Aorta (tissue), 5 donors: ENCODE results near the gene TMEM87A. TPM values are rescaled to one million over a fixed set of nuclear protein-coding genes. Genes with fewer than 3 reads are reported as not detected.
"Not testable (repeated sequence)": the region's sequence is repeated elsewhere in the genome, so short reads cannot be mapped to it uniquely, and the experiment has no call there.

Experiments used
- ATAC-seq: fragments of 200-7000 bp; cut with Tn5 transposase; one replicate; pipeline ENCODE4 v1.9.1; 2022; ENCODE audit warnings: moderate library complexity; ENCODE audit not compliant: low FRiP score
- DNase-seq, 2 donors: peaks; one replicate each; pipeline ENCODE4 v3.0.0-alpha.2; 2020
- H3K27ac ChIP-seq, 2 donors: one replicate each; pipeline ENCODE4 v1.5.1; 2013; ENCODE audit warnings: low read length in 2 of 2, mild to moderate bottlenecking in 2 of 2, moderate library complexity in 2 of 2, control low read depth in 1 of 2, inconsistent platforms in 1 of 2, low read depth in 1 of 2
- H3K27me3 ChIP-seq, 2 donors: one replicate each; pipeline ENCODE4 v1.6.1; 2013; ENCODE audit warnings: control low read depth in 1 of 2, low read length in 1 of 2, mild to moderate bottlenecking in 1 of 2, moderate library complexity in 1 of 2; ENCODE audit not compliant: insufficient read depth in 2 of 2, control insufficient read depth in 1 of 2
- H3K36me3 ChIP-seq, 2 donors: one replicate each; pipeline ENCODE4 v1.6.1; 2013; ENCODE audit warnings: control low read depth in 1 of 2, low read length in 1 of 2, mild to moderate bottlenecking in 1 of 2; ENCODE audit not compliant: insufficient read depth in 2 of 2, control insufficient read depth in 1 of 2
- H3K4me1 ChIP-seq, 2 donors: one replicate each; pipeline ENCODE4 v1.6.1; 2013; ENCODE audit warnings: low read length in 2 of 2, control low read depth in 1 of 2, mild to moderate bottlenecking in 1 of 2, moderate library complexity in 1 of 2; ENCODE audit not compliant: insufficient read depth in 2 of 2, control insufficient read depth in 1 of 2
- H3K4me3 ChIP-seq, 2 donors: one replicate each; pipeline ENCODE4 v1.5.1; 2013; ENCODE audit warnings: low read length in 2 of 2, control low read depth in 1 of 2, mild to moderate bottlenecking in 1 of 2
- H3K9me3 ChIP-seq: one replicate; pipeline ENCODE4 v1.6.1; 2013; ENCODE audit warnings: mild to moderate bottlenecking, low read length; ENCODE audit not compliant: control insufficient read depth
- WGBS, 2 donors: extraction: QIAGEN DNeasy Blood & Tissue Kit; methylation state at CpG; one replicate each; pipeline ENCODE4 v1.1.7; 2013; 5-methylcytosine and 5-hydroxymethylcytosine counted together
- intact Hi-C, 2 donors: fragments of 100-400 bp; cut with DNase I; formaldehyde crosslinking; loops; one replicate each; pipeline versions ENCODE4 v1.14.2 to v1.15.0; 2022
- long read RNA-seq, 2 donors: library from polyadenylated mRNA; unstranded; transcript quantifications; one replicate each; pipeline ENCODE4 v2.0.0, GENCODE V29; 2020 to 2021
- polyA plus RNA-seq, 2 donors: library from polyadenylated mRNA; stranded (reverse); fragments of 200-250 nt; gene quantifications; one replicate each; pipeline ENCODE4 v1.2.3, GENCODE V29; 2013
- total RNA-seq, 2 donors: library from RNA; stranded (reverse); fragmentation: NEBNext Ultra II Directional; extraction: Animal tissue kit (Norgen Biotek cat#: 25700); gene quantifications; one replicate each; pipeline ENCODE4 v1.2.1, GENCODE V29; 2021
- donor health status: healthy with polysubstance abuse.
- donor health status: Bipolar disorder and iron deficiency.
- donor health status: DM: no; HTN: no; CAD: no.
- donor health status: DM: no; HTN: no; CAD: no.
- donor health status: DM: yes; HTN: yes; CAD: no.

TMEM87A gene
- total RNA-seq, result 10 to 100 TPM; 58.4 to 66.8 TPM
- polyA plus RNA-seq, result 10 to 100 TPM; 21.4 to 38.5 TPM
- long read RNA-seq, donor 1, transcript TMEM87A-203 (19 exons, 3,049 nt), result minor isoform, 7 of 258 reads
- long read RNA-seq, donor 1, transcript TMEM87A-201 (7 exons, 1,598 nt), result minor isoform, 5 of 258 reads
- long read RNA-seq, donor 1, transcript TMEM87A-202 (20 exons, 3,109 nt), result major isoform, 172 of 258 reads
- long read RNA-seq, donor 1, partial matches to known transcripts, result 22 of 258 reads
- long read RNA-seq, donor 1, other reads (novel, unspliced or antisense), result 51 of 258 reads
- long read RNA-seq, donor 2, transcript TMEM87A-202 (20 exons, 3,109 nt), result major isoform, 22 of 42 reads
- long read RNA-seq, donor 2, partial matches to known transcripts, result 1 of 42 reads
- long read RNA-seq, donor 2, other reads (novel, unspliced or antisense), result 19 of 42 reads

- intact Hi-C loops, result loop anchor here in 1 of 2 donors (5.0 kb wide), 1 partner anchor 199 kb away; no protein-coding TSS in a partner anchor
- 0% methylated on average over 52 of the region's 52 CpGs for WGBS, 2 donors
- DNase-seq, result peak; percentile 98 to 99
- Histone ChIP-seq H3K4me1 (no peaks in the 10 kb centered on the region), H3K27me3 (no peaks in the 10 kb centered on the region), H3K4me3 (peak within 1 kb of the TSS; percentile 60 to 82), H3K27ac (peak within 1 kb of the TSS; percentile 60 to 79), H3K9me3 (no peaks in the 10 kb centered on the region), H3K36me3 (no peaks in the 10 kb centered on the region)
- ATAC-seq, result peak; percentile 99
Observed at GRCh38 chr15:42272939-42273899, at the start of gene TMEM87A, which contains the start of gene GANC. TSS of gene TMEM87A (minus strand) at chr15:42273433. CDS start at chr15:42273398, 35 bp downstream. TSS of gene GANC (plus strand) at chr15:42273201. CDS start at chr15:42274482, 1,281 bp downstream.

DNA sequence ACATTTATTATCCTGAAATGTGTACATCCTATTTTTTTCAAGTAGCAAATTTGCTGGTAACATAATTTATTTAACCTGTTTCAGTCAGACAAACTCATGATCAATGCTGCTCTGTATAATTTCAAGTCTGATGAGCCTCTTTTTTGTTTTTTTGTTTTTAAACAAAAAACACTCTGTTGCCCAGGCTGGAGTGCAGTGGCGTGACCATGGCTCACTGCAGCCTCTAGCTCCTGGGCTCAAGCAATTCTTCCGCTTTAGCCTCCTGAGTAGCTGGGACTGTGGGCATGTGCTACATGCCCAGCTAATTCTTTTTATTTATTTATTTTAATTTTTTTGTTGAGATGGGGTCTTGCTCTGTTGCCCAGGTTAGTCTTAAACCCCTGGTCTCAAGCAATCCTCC lies 46.0 kb upstream of the TMEM87A start:
- H3K36me3 ChIP-seq, result peaks cover 0 to 2% of the 10 kb centered on the region in 2 donors
- WGBS, 2 donors, result 100% methylated on average over 2 of the region's 2 CpGs

DNA sequence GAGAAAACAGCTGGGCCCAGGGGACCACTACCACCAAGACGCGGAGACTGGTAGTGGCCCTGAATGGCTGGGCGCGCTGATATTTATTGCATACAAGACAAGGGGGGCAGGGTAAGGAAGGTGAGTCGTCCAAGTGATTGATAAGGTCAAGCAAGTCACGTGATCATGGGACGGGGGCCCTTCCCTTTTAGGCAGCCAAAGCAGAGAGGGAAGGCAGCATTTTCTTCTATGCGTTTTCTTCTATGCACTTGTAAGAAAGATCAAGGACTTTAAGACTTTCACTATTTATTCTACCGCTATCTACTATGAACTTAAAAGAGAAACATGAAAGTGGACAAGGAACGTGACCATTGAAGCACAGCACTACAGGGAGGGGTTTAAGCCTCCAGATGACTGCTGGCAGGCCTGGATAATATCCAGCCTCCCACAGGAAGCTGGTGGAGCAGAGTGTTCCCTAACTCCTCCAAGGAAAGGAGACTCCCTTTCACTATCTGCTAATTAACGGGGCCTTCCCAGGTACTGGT lies 43.1 kb upstream of the TMEM87A start:
- H3K4me1 ChIP-seq, H3K36me3 ChIP-seq, H3K27ac ChIP-seq, ATAC-seq, DNase-seq, H3K27me3 ChIP-seq, H3K9me3 ChIP-seq, intact Hi-C loops, H3K4me3 ChIP-seq: not testable (repeated sequence)
- 68 to 69% methylated on average over 11 of the region's 11 CpGs for WGBS, 2 donors

More for the DNA sequence above, 46.0 kb upstream of the TMEM87A start:
- ATAC-seq (no peak), DNase-seq (no peak)
- Histone ChIP-seq H3K27ac (no peak overlapping the region), H3K9me3 (no peaks in the 10 kb centered on the region), H3K4me3 (no peak overlapping the region), H3K4me1 (no peaks in the 10 kb centered on the region), H3K27me3 (no peaks in the 10 kb centered on the region)
- intact Hi-C loops, result no loop called here

GRCh38 chr15:42315521-42315920 lies 42.3 kb upstream of the TMEM87A start:
- WGBS, 2 donors, result 72 to 78% methylated on average over 1 of the region's 1 CpG
- H3K4me1 ChIP-seq, result no peaks in the 10 kb centered on the region
- no peak overlapping the region for H3K4me3 ChIP-seq
- DNase-seq (no peak), ATAC-seq (no peak)
- H3K9me3 ChIP-seq, result no peaks in the 10 kb centered on the region
- intact Hi-C loops, result no loop called here
- peaks cover 0 to 3% of the 10 kb centered on the region in 2 donors for H3K36me3 ChIP-seq
- no peaks in the 10 kb centered on the region for H3K27me3 ChIP-seq
- no peak overlapping the region for H3K27ac ChIP-seq

DNA sequence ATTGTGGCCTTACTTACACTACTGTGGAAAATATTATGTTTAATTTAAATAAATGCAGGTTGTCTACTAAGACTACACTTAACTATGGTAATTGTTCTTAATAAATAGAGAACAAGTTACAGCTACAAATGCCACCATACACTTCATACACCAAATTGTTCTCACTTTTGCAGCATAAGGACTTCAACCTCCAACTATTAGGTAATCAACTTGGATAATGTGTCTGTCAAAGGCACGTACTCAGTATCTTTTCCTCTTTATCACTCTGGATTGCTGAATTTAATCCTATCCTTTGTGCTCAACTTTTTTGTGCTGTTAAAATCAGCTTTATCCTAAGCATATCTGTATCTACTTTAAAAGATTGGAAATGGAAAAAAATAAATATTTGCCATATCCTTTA lies 41.6 kb upstream of the TMEM87A start:
- Histone ChIP-seq H3K4me3 (no peak overlapping the region), H3K27me3 (no peaks in the 10 kb centered on the region), H3K36me3 (peaks cover 0 to 6% of the 10 kb centered on the region in 2 donors), H3K27ac (no peak overlapping the region), H3K9me3 (no peaks in the 10 kb centered on the region), H3K4me1 (no peaks in the 10 kb centered on the region)
- no peak for DNase-seq
- no peak for ATAC-seq
- WGBS, 2 donors, result 95 to 96% methylated on average over 1 of the region's 1 CpG
- intact Hi-C loops, result no loop called here

DNA sequence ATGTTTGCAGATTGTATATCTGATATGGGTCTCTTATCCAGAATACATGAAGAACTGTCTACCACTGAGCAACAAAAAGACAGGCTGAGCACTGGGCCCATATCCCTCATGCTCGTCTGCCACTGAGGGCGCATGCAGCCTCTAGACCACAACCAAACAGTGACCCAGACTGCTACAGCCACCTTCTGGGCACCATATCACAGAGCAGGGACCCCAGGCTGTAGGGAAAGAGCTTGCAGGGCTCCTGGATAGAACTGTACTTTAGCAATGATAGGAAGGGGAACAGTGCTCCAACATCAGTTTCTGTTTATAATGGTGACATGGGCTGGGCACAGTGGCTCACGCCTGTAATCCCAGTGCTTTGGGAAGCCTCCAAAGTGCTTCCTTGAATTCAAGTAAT lies 40.2 kb upstream of the TMEM87A start:
- intact Hi-C loops, result no loop called here
- DNase-seq (no peak), ATAC-seq (no peak)
- Histone ChIP-seq H3K27ac (no peak overlapping the region), H3K4me3 (no peak overlapping the region), H3K9me3 (no peaks in the 10 kb centered on the region), H3K4me1 (no peaks in the 10 kb centered on the region), H3K36me3 (peaks cover 3 to 11% of the 10 kb centered on the region in 2 donors), H3K27me3 (no peaks in the 10 kb centered on the region)
- WGBS, 2 donors, result 39% methylated on average over 3 of the region's 3 CpGs

DNA sequence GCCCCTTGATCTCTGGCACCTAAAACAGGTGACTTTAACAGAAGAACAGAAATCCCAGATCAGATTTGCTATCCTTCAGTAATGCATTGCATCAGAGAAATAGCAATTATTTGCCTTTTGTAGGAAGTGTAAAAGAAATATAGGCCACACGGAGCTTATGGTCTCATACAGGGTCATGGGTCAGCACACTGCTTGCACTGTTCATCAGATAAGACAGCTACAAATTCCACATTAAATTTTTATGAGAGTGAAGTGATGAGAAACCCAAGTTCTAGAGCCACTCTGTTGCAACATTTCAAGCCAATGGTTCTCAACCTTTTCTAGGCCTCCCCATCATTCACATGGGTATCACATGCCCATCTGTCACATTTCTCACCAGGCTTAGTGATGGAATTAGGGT lies 33.4 kb upstream of the TMEM87A start:
- DNase-seq, result no peak

GRCh38 chr15:42301004-42301403 lies 27.8 kb upstream of the TMEM87A start:
- ATAC-seq, H3K9me3 ChIP-seq, DNase-seq, H3K27me3 ChIP-seq, H3K27ac ChIP-seq, H3K4me3 ChIP-seq, H3K36me3 ChIP-seq, intact Hi-C loops, H3K4me1 ChIP-seq: not testable (repeated sequence)
- 71 to 97% methylated on average over 4 of the region's 4 CpGs for WGBS, 2 donors

More for the DNA sequence above, 33.4 kb upstream of the TMEM87A start:
- WGBS, 2 donors, result 68 to 69% methylated on average over 1 of the region's 1 CpG
- Histone ChIP-seq H3K9me3 (no peaks in the 10 kb centered on the region), H3K4me3 (no peak overlapping the region), H3K27ac (no peak overlapping the region), H3K27me3 (no peaks in the 10 kb centered on the region), H3K4me1 (no peaks in the 10 kb centered on the region), H3K36me3 (peaks cover 3 to 12% of the 10 kb centered on the region in 2 donors)
- intact Hi-C loops, result no loop called here
- no peak for ATAC-seq
